DND-41 (cell line): ENCODE measurements around the gene EPX.

Experiments used
- ATAC-seq: fragments of 200-7000 bp; cut with Tn5 transposase; 3 replicates; pipeline ENCODE4 v1.9.1; 2021; ENCODE audit warnings: low read depth; ENCODE audit not compliant: insufficient read depth
- DNase-seq: peaks from one replicate; pipeline ENCODE4 v3.0.0-alpha.2; 2020
- H2AFZ ChIP-seq: 2 replicates; pipeline ENCODE4 v1.6.0; 2012; ENCODE audit warnings: low read depth, low read length
- H3K27ac ChIP-seq: 2 replicates; pipeline ENCODE4 v1.5.1; 2012; ENCODE audit warnings: low read length, inconsistent platforms
- H3K27me3 ChIP-seq: fragments of 200-600 bp; sonication (generic); 2 replicates; pipeline ENCODE4 v1.6.0; 2012; ENCODE audit warnings: low read length, mild to moderate bottlenecking, inconsistent platforms; ENCODE audit not compliant: insufficient read depth, poor library complexity
- H3K36me3 ChIP-seq: 2 replicates; pipeline ENCODE4 v1.5.1; 2012; ENCODE audit warnings: low read length, inconsistent platforms; ENCODE audit not compliant: insufficient read depth
- H3K4me1 ChIP-seq: 2 replicates; pipeline ENCODE4 v1.5.1; 2012; ENCODE audit warnings: mild to moderate bottlenecking, low read length; ENCODE audit not compliant: insufficient read depth
- H3K4me2 ChIP-seq: 2 replicates; pipeline ENCODE4 v1.6.0; 2012; ENCODE audit warnings: mild to moderate bottlenecking, moderate library complexity, low read length, inconsistent platforms; ENCODE audit not compliant: insufficient read depth
- H3K4me3 ChIP-seq, 2 experiments: fragments of 200-600 bp in 1 of 2; shearing (Covaris generic) in 1 of 2; 2 replicates each; pipeline ENCODE4 v1.5.1; 2012 to 2016; ENCODE audit warnings: inconsistent platforms in 2 of 2, low read length in 2 of 2, mild to moderate bottlenecking in 2 of 2, low read depth in 1 of 2, moderate library complexity in 1 of 2
- H3K79me2 ChIP-seq: 2 replicates; pipeline ENCODE4 v1.6.0; 2012; ENCODE audit warnings: low read length, inconsistent platforms; ENCODE audit not compliant: insufficient read depth
- H3K9ac ChIP-seq: 2 replicates; pipeline ENCODE4 v1.6.0; 2012; ENCODE audit warnings: low read depth, mild to moderate bottlenecking, inconsistent platforms, low read length, moderate library complexity
- H3K9me3 ChIP-seq: 2 replicates; pipeline ENCODE4 v1.5.1; 2012; ENCODE audit warnings: low read length, moderate library complexity, mild to moderate bottlenecking, inconsistent platforms; ENCODE audit not compliant: insufficient read depth, severe bottlenecking
- H4K20me1 ChIP-seq: 2 replicates; pipeline ENCODE4 v1.6.0; 2012; ENCODE audit warnings: low read length; ENCODE audit not compliant: insufficient read depth
- EZH2 ChIP-seq: IDR thresholded peaks from 3 replicates; pipeline ENCODE4 v1.6.1; 2012; ENCODE audit warnings: borderline replicate concordance, low read depth, mild to moderate bottlenecking, moderate library complexity, low read length, inconsistent platforms; ENCODE audit not compliant: severe bottlenecking
- TF ChIP-seq, protein P1 (sequence below): IDR thresholded peaks from 2 replicates; pipeline ENCODE4 v1.5.1; 2012; ENCODE audit warnings: borderline replicate concordance, low read length, moderate library complexity, mild to moderate bottlenecking; ENCODE audit not compliant: poor library complexity, severe bottlenecking; ENCODE audit errors: extremely low read depth

EPX gene

DNA sequence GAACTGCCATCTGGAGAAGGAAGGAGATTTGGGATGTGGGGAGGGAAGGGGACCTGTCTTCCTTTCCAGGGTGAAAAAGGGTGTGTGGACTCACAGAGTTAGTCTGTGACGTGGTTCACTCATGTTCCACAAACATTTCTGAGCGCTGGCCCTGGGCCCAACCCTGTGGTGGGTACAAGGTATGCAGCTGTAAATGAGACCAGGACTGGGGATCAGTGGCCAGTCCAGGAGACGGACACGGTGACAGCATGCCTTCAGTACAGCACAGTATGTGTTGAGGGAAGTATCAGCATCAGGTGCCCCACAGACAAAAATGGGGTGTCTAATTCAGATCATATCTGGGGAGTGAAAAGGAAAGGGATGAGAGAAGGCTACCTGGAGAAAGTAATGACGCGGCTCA lies 5.5 kb upstream of the EPX start:
- ATAC-seq (no peak), DNase-seq (no peak)
- H2AFZ ChIP-seq = no peak overlapping the region
- no peak for TF ChIP-seq EZH2
- TF ChIP-seq, protein P1, sequence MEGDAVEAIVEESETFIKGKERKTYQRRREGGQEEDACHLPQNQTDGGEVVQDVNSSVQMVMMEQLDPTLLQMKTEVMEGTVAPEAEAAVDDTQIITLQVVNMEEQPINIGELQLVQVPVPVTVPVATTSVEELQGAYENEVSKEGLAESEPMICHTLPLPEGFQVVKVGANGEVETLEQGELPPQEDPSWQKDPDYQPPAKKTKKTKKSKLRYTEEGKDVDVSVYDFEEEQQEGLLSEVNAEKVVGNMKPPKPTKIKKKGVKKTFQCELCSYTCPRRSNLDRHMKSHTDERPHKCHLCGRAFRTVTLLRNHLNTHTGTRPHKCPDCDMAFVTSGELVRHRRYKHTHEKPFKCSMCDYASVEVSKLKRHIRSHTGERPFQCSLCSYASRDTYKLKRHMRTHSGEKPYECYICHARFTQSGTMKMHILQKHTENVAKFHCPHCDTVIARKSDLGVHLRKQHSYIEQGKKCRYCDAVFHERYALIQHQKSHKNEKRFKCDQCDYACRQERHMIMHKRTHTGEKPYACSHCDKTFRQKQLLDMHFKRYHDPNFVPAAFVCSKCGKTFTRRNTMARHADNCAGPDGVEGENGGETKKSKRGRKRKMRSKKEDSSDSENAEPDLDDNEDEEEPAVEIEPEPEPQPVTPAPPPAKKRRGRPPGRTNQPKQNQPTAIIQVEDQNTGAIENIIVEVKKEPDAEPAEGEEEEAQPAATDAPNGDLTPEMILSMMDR = no peak
- H3K9ac ChIP-seq = no peak overlapping the region
- H3K27ac ChIP-seq = no peak overlapping the region
- H3K79me2 ChIP-seq = no peaks in the 10 kb centered on the region
- H3K36me3 ChIP-seq = no peaks in the 10 kb centered on the region
- H3K4me3 ChIP-seq = no peak overlapping the region
- no peaks in the 10 kb centered on the region for H3K27me3 ChIP-seq
- peaks cover 3% of the 10 kb centered on the region; the same call in 1 of the 2 replicates for H4K20me1 ChIP-seq
- no peak overlapping the region for H3K4me2 ChIP-seq
- no peaks in the 10 kb centered on the region for H3K9me3 ChIP-seq
- H3K4me1 ChIP-seq = no peaks in the 10 kb centered on the region

DNA sequence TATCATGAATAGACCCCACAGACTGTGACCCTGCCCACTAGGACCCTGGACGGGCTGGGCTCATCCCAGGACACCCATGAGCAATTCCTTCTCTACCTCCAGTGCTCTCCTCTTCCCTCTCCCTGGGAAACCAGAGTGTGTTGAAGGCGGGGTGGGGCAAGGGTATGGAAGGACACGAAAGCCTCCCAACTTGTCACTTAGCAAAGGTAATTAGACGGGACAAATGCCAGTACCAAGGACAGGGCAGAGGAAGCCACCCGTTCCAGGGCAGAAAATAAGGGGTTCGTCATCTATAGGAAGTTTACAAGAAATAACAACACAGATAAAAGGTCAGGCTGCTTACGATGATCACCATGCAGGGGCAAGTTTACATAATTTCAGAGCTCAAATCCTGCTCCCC lies 4.9 kb upstream of the EPX start:
- Histone ChIP-seq H3K9me3 (no peaks in the 10 kb centered on the region), H3K4me3 (no peak overlapping the region), H3K4me1 (no peaks in the 10 kb centered on the region), H3K79me2 (no peaks in the 10 kb centered on the region), H3K36me3 (no peaks in the 10 kb centered on the region), H4K20me1 (peaks cover 3% of the 10 kb centered on the region; the same call in 1 of the 2 replicates), H3K4me2 (no peak overlapping the region), H2AFZ (no peak overlapping the region), H3K27me3 (no peaks in the 10 kb centered on the region), H3K27ac (no peak overlapping the region), H3K9ac (no peak overlapping the region)
- no peak for TF ChIP-seq EZH2
- TF ChIP-seq, protein P1 = no peak
- ATAC-seq = no peak
- DNase-seq = no peak

DNA sequence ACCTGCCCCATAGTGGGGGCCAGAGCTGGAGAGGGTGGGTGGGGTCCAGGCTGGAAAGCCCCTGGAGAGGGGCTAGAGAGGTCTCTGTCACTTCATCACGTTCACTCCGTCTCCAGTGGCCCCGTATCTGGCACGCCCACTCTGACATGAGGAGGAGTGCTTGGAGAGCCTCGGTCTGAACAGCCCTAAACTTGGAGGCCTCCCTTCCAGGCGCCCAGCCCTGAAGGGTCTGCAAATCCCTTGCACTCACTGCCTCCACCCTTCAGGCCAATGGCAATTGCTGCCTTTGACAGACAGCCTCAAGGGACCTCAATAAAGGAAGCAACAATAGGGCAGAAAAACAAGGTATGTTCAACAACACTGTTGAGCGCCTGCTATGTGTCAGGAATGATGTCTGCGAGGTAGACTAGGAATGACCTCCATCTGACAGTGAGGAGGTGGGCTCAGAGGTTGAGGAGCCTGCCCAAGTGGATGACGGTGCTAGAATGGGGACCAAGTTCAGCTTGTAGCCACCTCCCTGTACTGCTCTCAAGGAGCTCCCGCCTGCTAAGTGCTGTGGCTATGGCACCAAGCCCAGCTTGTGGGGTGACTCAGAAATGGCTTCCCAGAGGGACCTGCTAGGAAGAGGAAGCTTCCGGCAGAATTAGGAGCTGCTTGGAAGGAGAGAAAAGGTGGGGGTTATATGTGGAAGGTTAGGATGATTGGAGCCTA lies 2.9 kb upstream of the EPX start:
- no peak for ATAC-seq
- no peaks in the 10 kb centered on the region for H3K36me3 ChIP-seq
- H3K4me2 ChIP-seq = no peak overlapping the region
- H3K9me3 ChIP-seq = no peaks in the 10 kb centered on the region
- no peak overlapping the region for H2AFZ ChIP-seq
- TF ChIP-seq, protein P1 = no peak
- TF ChIP-seq EZH2 = no peak
- DNase-seq = no peak
- peaks cover 3% of the 10 kb centered on the region; the same call in 1 of the 2 replicates for H4K20me1 ChIP-seq
- H3K27ac ChIP-seq = no peak overlapping the region
- no peaks in the 10 kb centered on the region for H3K27me3 ChIP-seq
- H3K4me3 ChIP-seq = no peak overlapping the region
- no peaks in the 10 kb centered on the region for H3K79me2 ChIP-seq
- H3K9ac ChIP-seq = no peak overlapping the region
- no peaks in the 10 kb centered on the region for H3K4me1 ChIP-seq
